K562 (cell line): Measurements from ENCODE around the gene RBMS1. TPM values are rescaled to one million over a fixed set of nuclear protein-coding genes. Genes with fewer than 3 reads are reported as not detected.

Experiments used
- ATAC-seq: fragments of 200-7000 bp; cut with Tn5 transposase; 3 replicates; pipeline ENCODE4 v1.9.1; 2020; ENCODE audit warnings: moderate library complexity
- BruUV-seq: library from RNA; stranded (reverse); fragments of 400-500 nt; replicated peaks from 2 replicates; lab custom pipeline; 2021; lab: Mats Ljungman, UMichigan
- CTCF ChIA-PET: fragments of 300-600 bp; formaldehyde crosslinking; extraction: SDS; loops from one replicate; lab custom pipeline; 2021; ENCODE audit warnings: low intra/inter-chr PET ratio; lab: Yijun Ruan, JAX
- POLR2A ChIA-PET: fragments of 300-600, 350-650 bp; sonication (Branson Sonifier 250); formaldehyde crosslinking; extraction: SDS; loops from one replicate; lab custom pipeline; 2021; ENCODE audit warnings: antibody characterized with exemption, inconsistent platforms; lab: Yijun Ruan, JAX
- DNase-seq, 4 experiments: peaks; one replicate each; pipeline versions ENCODE4 v3.0.0 to v3.0.0-alpha.2; 2011 to 2018; ENCODE audit warnings: low spot score in 3 of 4, mixed read lengths in 3 of 4; ENCODE audit errors: extremely low read depth in 1 of 4
- FAIRE-seq: peaks from 2 replicates; lab custom pipeline; 2011; peaks lifted over from hg19 to GRCh38; lab: Jason Lieb, UNC
- H2AFZ ChIP-seq: 2 replicates; pipeline ENCODE4 v1.6.0; 2011; ENCODE audit warnings: low read depth, low read length, control low read depth, inconsistent platforms
- H3K27ac ChIP-seq: fragments of 200-600 bp; 3 replicates; pipeline ENCODE4 v1.8.0; 2011; ENCODE audit warnings: low read depth, mild to moderate bottlenecking, control low read depth, inconsistent platforms, low read length, moderate library complexity, mixed read lengths; ENCODE audit errors: extremely low read depth
- H3K27me3 ChIP-seq, 2 experiments: fragments of 300-600 bp in 1 of 2; 2 replicates in 1 of 2; 3 replicates in 1 of 2; pipeline versions ENCODE4 v1.6.0 to v1.8.0; 2011; ENCODE audit warnings: inconsistent platforms in 2 of 2, low read length in 2 of 2, mild to moderate bottlenecking in 1 of 2, mixed read lengths in 1 of 2, moderate library complexity in 1 of 2; ENCODE audit not compliant: control insufficient read depth in 2 of 2, insufficient read depth in 2 of 2
- H3K36me3 ChIP-seq: fragments of 300-600 bp; 3 replicates; pipeline ENCODE4 v1.8.0; 2011; ENCODE audit warnings: mild to moderate bottlenecking, low read length, inconsistent platforms; ENCODE audit not compliant: control insufficient read depth, insufficient read depth
- H3K4me1 ChIP-seq, 2 experiments: fragments of 200-600 bp in 1 of 2; replicated peaks in 1 of 2; 2 replicates in 1 of 2; 3 replicates in 1 of 2; pipeline versions ENCODE4 v1.5.1 to v1.8.0; 2011; ENCODE audit warnings: inconsistent platforms in 2 of 2, low read length in 2 of 2, mild to moderate bottlenecking in 1 of 2, mixed read lengths in 1 of 2, moderate library complexity in 1 of 2; ENCODE audit not compliant: control insufficient read depth in 2 of 2, insufficient read depth in 2 of 2
- H3K4me2 ChIP-seq: 2 replicates; pipeline ENCODE4 v1.6.1; 2011; ENCODE audit warnings: low read length, control low read depth, inconsistent platforms, mixed read lengths; ENCODE audit not compliant: insufficient read depth
- H3K4me3 ChIP-seq: fragments of 200-600 bp; sonication (generic), shearing (Covaris generic); 2 replicates; pipeline ENCODE4 v1.5.1; 2016; ENCODE audit warnings: control low read depth, inconsistent platforms
- H3K79me2 ChIP-seq: fragments of 200-600 bp; 3 replicates; pipeline ENCODE4 v1.8.0; 2011; ENCODE audit warnings: low read length, inconsistent platforms; ENCODE audit not compliant: control insufficient read depth, insufficient read depth
- H3K9ac ChIP-seq, 2 experiments: 2 replicates each; pipeline versions ENCODE4 v1.6.0 to v1.6.1; 2011; ENCODE audit warnings: low read depth in 2 of 2, low read length in 2 of 2, control low read depth in 1 of 2, inconsistent platforms in 1 of 2, mild to moderate bottlenecking in 1 of 2, mixed read lengths in 1 of 2; ENCODE audit not compliant: insufficient read depth in 1 of 2
- H3K9me1 ChIP-seq: one replicate; pipeline ENCODE4 v1.6.0; 2011; ENCODE audit warnings: inconsistent platforms, mild to moderate bottlenecking, low read length, moderate library complexity; ENCODE audit not compliant: control insufficient read depth, insufficient read depth
- H3K9me3 ChIP-seq: replicated peaks from 2 replicates; pipeline ENCODE4 v1.5.1; 2011; ENCODE audit warnings: low read depth, low read length, inconsistent platforms; ENCODE audit not compliant: control insufficient read depth, insufficient read depth
- H4K20me1 ChIP-seq: replicated peaks from 2 replicates; pipeline ENCODE4 v1.6.1; 2011; ENCODE audit warnings: low read length, inconsistent platforms, mixed read lengths; ENCODE audit not compliant: control insufficient read depth, insufficient read depth
- BACH1 ChIP-seq: fragments of 200-800 bp; sonication (Bioruptor generic); IDR thresholded peaks from 2 replicates; pipeline ENCODE4 v1.6.1; 2016; ENCODE audit warnings: missing genetic modification characterization, missing compliant biosample characterization
- BMI1 ChIP-seq: fragments of 150-350 bp; IDR thresholded peaks from 2 replicates; pipeline ENCODE4 v1.6.1; 2014; ENCODE audit warnings: low read length
- CC2D1A ChIP-seq: fragments of 450-650 bp; IDR thresholded peaks from 2 replicates; pipeline ENCODE4 v1.6.1; 2017; ENCODE audit warnings: mild to moderate bottlenecking
- E2F3 ChIP-seq: fragments of 250-450 bp; sonication (Bioruptor Pico); IDR thresholded peaks from 2 replicates; pipeline ENCODE4 v1.4.0; 2020; ENCODE audit warnings: mild to moderate bottlenecking
- HIVEP1 ChIP-seq: fragments of 250-450 bp; sonication (Bioruptor Pico); IDR thresholded peaks from 2 replicates; pipeline ENCODE4 v1.4.0; 2020; ENCODE audit warnings: mild to moderate bottlenecking
- HNRNPUL1 ChIP-seq: fragments of 200-400 bp; formaldehyde crosslinking; IDR thresholded peaks from 2 replicates; pipeline ENCODE4 v1.6.1; 2017; ENCODE audit warnings: low read length
- KDM1A ChIP-seq, 2 experiments: fragments of 450-650 bp; IDR thresholded peaks; 2 replicates each; pipeline ENCODE4 v1.6.1; 2016; ENCODE audit warnings: mild to moderate bottlenecking in 2 of 2
- MEF2A ChIP-seq: IDR thresholded peaks from 2 replicates; pipeline ENCODE4 v1.6.1; 2011; ENCODE audit warnings: low read depth, mild to moderate bottlenecking, low read length, moderate library complexity; ENCODE audit not compliant: control insufficient read depth
- NUFIP1 ChIP-seq: fragments of 450-650 bp; IDR thresholded peaks from 2 replicates; pipeline ENCODE4 v1.6.1; 2018; ENCODE audit not compliant: partially characterized antibody
- PHB ChIP-seq: fragments of 250-450 bp; sonication (Bioruptor Pico); IDR thresholded peaks from 2 replicates; pipeline ENCODE4 v1.5.0; 2021
- TAF1 ChIP-seq: IDR thresholded peaks from 2 replicates; pipeline ENCODE4 v1.6.1; 2011; ENCODE audit warnings: mild to moderate bottlenecking, low read length, moderate library complexity; ENCODE audit not compliant: insufficient read depth, control insufficient read depth, severe bottlenecking; ENCODE audit errors: extremely low read depth
- ZNF146 ChIP-seq: IDR thresholded peaks from one replicate; pipeline ENCODE4 v1.6.1; 2018; ENCODE audit warnings: missing compliant biosample characterization; ENCODE audit not compliant: unreplicated experiment
- ZNF212 ChIP-seq: fragments of 450-650 bp; formaldehyde crosslinking; IDR thresholded peaks from 2 replicates; pipeline ENCODE4 v1.4.0; 2020; ENCODE audit warnings: mild to moderate bottlenecking
- ZNF436 ChIP-seq: fragments of 250-450, 450-650 bp; sonication (Bioruptor Pico); formaldehyde crosslinking; IDR thresholded peaks from 2 replicates; pipeline ENCODE4 v1.7.0; 2020; ENCODE audit warnings: mild to moderate bottlenecking
- ZNF57 ChIP-seq: fragments of 450-650 bp; formaldehyde crosslinking; IDR thresholded peaks from 2 replicates; pipeline ENCODE4 v1.4.0; 2020; ENCODE audit warnings: mild to moderate bottlenecking, moderate library complexity
- ZNF695 ChIP-seq: fragments of 450-650 bp; formaldehyde crosslinking; IDR thresholded peaks from 2 replicates; pipeline ENCODE4 v1.4.0; 2020; ENCODE audit warnings: mild to moderate bottlenecking, moderate library complexity
- WGBS: fragments of 100-300 bp; shearing (Covaris generic); methylation state at CpG from one replicate; pipeline ENCODE4 v1.1.6; 2016; ENCODE audit warnings: low coverage, mixed read lengths; ENCODE audit not compliant: insufficient coverage; ENCODE audit errors: missing lambda C conversion rate; 5-methylcytosine and 5-hydroxymethylcytosine counted together
- in situ Hi-C: fragments of 300-500 bp; cut with MboI; formaldehyde crosslinking; loops from 4 replicates; pipeline ENCODE4 v1.15.0; 2018; ENCODE audit warnings: inconsistent platforms, mixed read lengths
- intact Hi-C: fragments of 100-400 bp; cut with micrococcal nuclease; formaldehyde crosslinking; loops from 2 replicates; pipeline ENCODE4 v1.14.2; 2022
- polyA plus RNA-seq, 8 experiments: library from polyadenylated mRNA; depleted of rRNA in 4 of 8; stranded (reverse) in 5 of 8; unstranded in 3 of 8; fragments of >200 nt; fragmentation: Nextera tagmentation in 2 of 8; fragmentation: Illumina TruSeq in 1 of 8; extraction: Ambion mirVana in 2 of 8; extraction: Trizol in 1 of 8; gene quantifications; 2 replicates each; pipeline versions ENCODE4 v1.2.1 to v1.2.3, GENCODE V29; 2011 to 2014; ENCODE audit warnings: inconsistent platforms in 1 of 8, missing spikeins in 1 of 8
- total RNA-seq, 7 experiments: library from RNA; depleted of rRNA in 6 of 7; stranded (reverse); fragments of >200 nt in 6 of 7; fragmentation: Illumina TruSeq in 2 of 7; extraction: Trizol in 2 of 7; gene quantifications; 2 replicates each; pipeline versions ENCODE4 v1.2.1 to v1.2.3, GENCODE V29; 2011 to 2021; ENCODE audit warnings: low replicate concordance in 1 of 7
- TF ChIP-seq, protein P1 (sequence below), 3 experiments: fragments of 200-800 bp in 1 of 3; sonication (Bioruptor generic) in 1 of 3; sonication (generic) in 1 of 3; formaldehyde crosslinking in 1 of 3; IDR thresholded peaks; 2 replicates each; pipeline versions ENCODE4 v1.6.1 to v1.8.0; 2016 to 2022; ENCODE audit warnings: mild to moderate bottlenecking in 2 of 3, missing compliant biosample characterization in 2 of 3, missing genetic modification characterization in 2 of 3, missing genetic modification reagents in 1 of 3
- TF ChIP-seq, protein P2 (sequence below): fragments of 250-450 bp; sonication (Bioruptor Pico); IDR thresholded peaks from 2 replicates; pipeline ENCODE4 v1.4.0; 2020; ENCODE audit warnings: borderline replicate concordance
- TF ChIP-seq, protein P3 (sequence below): sonication (generic); formaldehyde crosslinking; IDR thresholded peaks from 2 replicates; pipeline ENCODE4 v1.8.0; 2023; ENCODE audit warnings: mild to moderate bottlenecking, missing genetic modification reagents

The RBMS1 gene
- total and polyA plus RNA-seq, 9 of the 15 experiments (the other 6 are each of a cell fraction or from before 2014, with no cell fraction given) = 0.04 to 0.31 (median 0.09) TPM; not detected in 6

DNA sequence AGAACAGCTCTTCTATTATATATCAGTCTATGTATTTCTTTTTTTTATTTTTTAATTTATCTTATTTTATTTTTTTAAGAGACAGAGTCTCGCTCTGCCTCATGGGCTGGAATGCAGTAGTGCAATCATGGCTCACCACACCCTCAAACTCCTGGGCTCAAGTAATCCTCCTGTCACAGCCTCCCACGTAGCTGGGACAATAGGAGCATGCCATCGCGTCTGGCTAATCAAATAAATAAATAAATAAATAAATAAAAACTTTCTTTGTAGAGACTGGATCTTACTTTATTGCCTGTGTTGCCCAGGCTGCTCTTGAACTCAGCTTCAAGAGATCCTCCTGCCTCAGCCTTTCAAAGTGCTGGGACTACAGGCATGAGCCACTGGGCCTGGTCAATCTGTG, 117.0 kb downstream of the RBMS1 start:
- ChIA-PET POLR2A (interaction anchor here (0.6 kb wide), 1 partner anchor 99 kb away, joined by 3 read pairs; no protein-coding TSS in a partner anchor), CTCF (no interaction called here)
- Histone ChIP-seq H3K4me1 (no peaks in the 10 kb centered on the region), H2AFZ (no peak overlapping the region), H3K27ac (no peak overlapping the region), H3K4me2 (no peak overlapping the region), H3K4me3 (no peak overlapping the region), H4K20me1 (no peaks in the 10 kb centered on the region), H3K36me3 (no peaks in the 10 kb centered on the region), H3K27me3 (no peaks in the 10 kb centered on the region), H3K9ac (no peak overlapping the region), H3K79me2 (no peaks in the 10 kb centered on the region), H3K9me3 (no peaks in the 10 kb centered on the region), H3K9me1 (no peaks in the 10 kb centered on the region)
- intact Hi-C loops (no loop called here), in situ Hi-C loops (no loop called here)
- FAIRE-seq (no peak), DNase-seq (no peak), ATAC-seq (no peak)
- no TSS peak for BruUV-seq
- WGBS = 1% methylated on average over 4 of the region's 4 CpGs
- TF ChIP-seq, protein P1, sequence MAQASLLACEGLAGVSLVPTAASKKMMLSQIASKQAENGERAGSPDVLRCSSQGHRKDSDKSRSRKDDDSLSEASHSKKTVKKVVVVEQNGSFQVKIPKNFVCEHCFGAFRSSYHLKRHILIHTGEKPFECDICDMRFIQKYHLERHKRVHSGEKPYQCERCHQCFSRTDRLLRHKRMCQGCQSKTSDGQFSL (CRISPR knock-in tag; IDR thresholded peaks at IDR 0.05) = no peak
- TF ChIP-seq, protein P1 (tag; IDR thresholded peaks at IDR 0.05) = no peak
- no peak for TF ChIP-seq MEF2A
- TF ChIP-seq KDM1A (IDR thresholded peaks at IDR 0.05) = no peak
- TF ChIP-seq E2F3 (CRISPR knock-in tag) = no peak
- TF ChIP-seq NUFIP1 = no peak
- TF ChIP-seq ZNF146 (CRISPR knock-in tag) = no peak
- TF ChIP-seq ZNF212 (CRISPR knock-in tag) = no peak
- TF ChIP-seq HNRNPUL1 = no peak
- TF ChIP-seq CC2D1A = no peak
- no peak for TF ChIP-seq PHB (CRISPR knock-in tag)
- TF ChIP-seq, protein P2, sequence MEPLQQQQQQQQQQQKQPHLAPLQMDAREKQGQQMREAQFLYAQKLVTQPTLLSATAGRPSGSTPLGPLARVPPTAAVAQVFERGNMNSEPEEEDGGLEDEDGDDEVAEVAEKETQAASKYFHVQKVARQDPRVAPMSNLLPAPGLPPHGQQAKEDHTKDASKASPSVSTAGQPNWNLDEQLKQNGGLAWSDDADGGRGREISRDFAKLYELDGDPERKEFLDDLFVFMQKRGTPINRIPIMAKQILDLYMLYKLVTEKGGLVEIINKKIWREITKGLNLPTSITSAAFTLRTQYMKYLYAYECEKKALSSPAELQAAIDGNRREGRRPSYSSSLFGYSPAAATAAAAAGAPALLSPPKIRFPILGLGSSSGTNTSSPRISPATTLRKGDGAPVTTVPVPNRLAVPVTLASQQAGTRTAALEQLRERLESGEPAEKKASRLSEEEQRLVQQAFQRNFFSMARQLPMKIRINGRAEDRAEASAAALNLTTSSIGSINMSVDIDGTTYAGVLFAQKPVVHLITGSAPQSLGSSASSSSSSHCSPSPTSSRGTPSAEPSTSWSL (CRISPR knock-in tag) = no peak
- no peak for TF ChIP-seq BMI1
- TF ChIP-seq ZNF436 = no peak
- no peak for TF ChIP-seq BACH1 (tag)
- no peak for TF ChIP-seq ZNF57
- TF ChIP-seq, protein P3, sequence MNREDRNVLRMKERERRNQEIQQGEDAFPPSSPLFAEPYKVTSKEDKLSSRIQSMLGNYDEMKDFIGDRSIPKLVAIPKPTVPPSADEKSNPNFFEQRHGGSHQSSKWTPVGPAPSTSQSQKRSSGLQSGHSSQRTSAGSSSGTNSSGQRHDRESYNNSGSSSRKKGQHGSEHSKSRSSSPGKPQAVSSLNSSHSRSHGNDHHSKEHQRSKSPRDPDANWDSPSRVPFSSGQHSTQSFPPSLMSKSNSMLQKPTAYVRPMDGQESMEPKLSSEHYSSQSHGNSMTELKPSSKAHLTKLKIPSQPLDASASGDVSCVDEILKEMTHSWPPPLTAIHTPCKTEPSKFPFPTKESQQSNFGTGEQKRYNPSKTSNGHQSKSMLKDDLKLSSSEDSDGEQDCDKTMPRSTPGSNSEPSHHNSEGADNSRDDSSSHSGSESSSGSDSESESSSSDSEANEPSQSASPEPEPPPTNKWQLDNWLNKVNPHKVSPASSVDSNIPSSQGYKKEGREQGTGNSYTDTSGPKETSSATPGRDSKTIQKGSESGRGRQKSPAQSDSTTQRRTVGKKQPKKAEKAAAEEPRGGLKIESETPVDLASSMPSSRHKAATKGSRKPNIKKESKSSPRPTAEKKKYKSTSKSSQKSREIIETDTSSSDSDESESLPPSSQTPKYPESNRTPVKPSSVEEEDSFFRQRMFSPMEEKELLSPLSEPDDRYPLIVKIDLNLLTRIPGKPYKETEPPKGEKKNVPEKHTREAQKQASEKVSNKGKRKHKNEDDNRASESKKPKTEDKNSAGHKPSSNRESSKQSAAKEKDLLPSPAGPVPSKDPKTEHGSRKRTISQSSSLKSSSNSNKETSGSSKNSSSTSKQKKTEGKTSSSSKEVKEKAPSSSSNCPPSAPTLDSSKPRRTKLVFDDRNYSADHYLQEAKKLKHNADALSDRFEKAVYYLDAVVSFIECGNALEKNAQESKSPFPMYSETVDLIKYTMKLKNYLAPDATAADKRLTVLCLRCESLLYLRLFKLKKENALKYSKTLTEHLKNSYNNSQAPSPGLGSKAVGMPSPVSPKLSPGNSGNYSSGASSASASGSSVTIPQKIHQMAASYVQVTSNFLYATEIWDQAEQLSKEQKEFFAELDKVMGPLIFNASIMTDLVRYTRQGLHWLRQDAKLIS (CRISPR knock-in tag) = no peak
- no peak for TF ChIP-seq ZNF695 (CRISPR knock-in tag)
- TF ChIP-seq HIVEP1 (CRISPR knock-in tag) = no peak
- no peak for TF ChIP-seq TAF1
